Placental pericyte (primary cell): ENCODE results near the gene TAOK2. TPM values are rescaled to one million over a fixed set of nuclear protein-coding genes. Genes with fewer than 3 reads are reported as not detected.

Source experiments
- total RNA-seq: library from RNA; depleted of rRNA; stranded (reverse); fragments of >200 nt; gene quantifications from 2 replicates; pipeline ENCODE4 v1.2.3, GENCODE V29; 2012

The TAOK2 gene
- 47.7 and 86.2 TPM in 2 replicates for total RNA-seq

DNA sequence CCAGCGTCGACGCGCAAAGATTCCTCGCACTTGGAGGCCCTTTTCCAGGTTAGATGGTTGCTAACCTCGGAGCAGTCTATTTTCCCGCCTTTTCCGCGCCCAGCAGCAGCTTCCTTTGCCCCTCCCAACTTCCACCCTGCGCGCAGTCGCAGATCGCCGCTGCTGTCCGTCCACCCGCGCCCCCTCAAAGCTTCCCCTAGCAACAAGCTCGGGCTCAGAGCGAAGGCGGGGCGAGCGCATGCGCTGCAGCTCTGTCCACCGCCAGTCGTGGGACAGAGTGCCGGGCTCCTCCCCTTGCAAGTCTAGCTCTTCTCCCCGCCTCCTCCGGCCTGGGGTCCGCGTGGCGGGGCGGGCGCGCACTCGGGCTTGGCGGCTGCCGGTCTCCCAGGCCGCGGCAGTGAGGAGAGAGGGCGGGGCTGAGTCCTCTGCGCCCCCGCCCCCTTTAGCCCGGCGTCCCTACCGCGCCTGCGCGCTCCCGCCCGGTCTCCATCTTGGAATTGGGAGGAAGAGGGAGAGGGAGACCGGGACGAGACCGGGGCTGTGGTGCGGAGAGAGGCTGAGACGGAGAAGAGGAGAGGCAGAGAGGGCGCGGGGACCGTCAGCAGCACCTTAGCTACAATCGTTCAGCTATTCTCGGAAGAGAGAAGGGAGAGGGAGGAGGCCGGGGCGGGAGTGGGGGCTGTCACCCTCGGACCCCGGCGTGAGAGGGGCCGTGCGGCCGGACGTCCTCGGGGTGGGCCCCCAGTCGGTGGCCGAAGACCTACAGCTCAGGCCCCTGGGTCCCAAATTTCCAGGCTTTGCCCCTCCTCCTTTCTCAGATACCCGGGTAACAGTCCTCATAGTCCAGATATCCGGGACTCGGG lies at the start of gene TAOK2:
TSS of gene TAOK2 (plus strand) at position 485 of the 863 bp plus-strand sequence. CDS start 3,905 bp downstream, outside the sequence.

DNA sequence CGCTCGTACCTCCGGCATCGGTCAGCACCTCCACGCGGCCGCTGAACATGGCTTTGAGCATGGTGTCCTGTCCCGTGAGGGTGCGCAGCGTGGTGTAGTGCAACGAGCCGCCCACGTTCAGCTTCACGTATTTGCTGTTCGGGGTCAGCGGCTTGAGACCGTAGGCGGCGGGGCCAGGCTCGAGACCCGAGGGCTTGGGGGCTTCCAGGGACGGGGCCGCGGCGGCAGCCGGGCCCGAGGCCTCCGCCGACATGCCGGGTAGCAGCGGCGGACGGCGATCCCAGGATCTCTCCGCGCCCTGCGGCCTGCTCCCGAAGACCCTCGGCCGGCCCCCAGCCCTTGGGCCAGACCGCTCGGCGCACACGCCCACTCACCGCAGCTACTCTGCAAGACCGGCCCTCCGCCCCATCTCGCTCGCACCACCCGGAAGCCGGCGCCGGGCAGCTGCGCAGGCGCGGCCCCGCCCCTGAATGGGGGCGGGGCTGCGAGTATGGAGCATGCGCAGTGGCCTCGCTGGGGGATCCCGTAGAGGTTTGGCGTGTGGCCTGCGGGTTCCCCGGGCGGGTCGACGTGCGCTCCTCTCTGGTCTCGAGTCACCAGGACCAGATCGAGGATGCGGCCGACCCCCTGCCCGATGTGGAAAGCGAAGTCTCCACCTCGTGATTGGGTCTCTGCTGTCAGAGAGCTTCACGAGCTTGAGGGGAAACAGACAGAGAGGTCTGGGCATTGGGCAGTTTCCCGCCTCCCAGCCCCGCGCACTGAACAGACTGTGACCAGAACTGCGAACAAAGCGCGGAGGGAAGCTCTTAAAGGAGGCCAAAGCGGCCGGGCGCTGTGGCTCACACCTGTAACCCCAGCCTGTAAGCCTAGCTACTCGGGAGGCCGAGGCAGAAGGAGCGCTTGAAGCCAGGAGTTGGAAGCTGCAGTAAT lies 47.6 kb upstream of the TAOK2 start, which contains the start of gene KCTD13:
TSS of gene KCTD13 (minus strand) at position 446 of the 930 bp plus-strand sequence. CDS start at position 253, 193 bp downstream.

DNA sequence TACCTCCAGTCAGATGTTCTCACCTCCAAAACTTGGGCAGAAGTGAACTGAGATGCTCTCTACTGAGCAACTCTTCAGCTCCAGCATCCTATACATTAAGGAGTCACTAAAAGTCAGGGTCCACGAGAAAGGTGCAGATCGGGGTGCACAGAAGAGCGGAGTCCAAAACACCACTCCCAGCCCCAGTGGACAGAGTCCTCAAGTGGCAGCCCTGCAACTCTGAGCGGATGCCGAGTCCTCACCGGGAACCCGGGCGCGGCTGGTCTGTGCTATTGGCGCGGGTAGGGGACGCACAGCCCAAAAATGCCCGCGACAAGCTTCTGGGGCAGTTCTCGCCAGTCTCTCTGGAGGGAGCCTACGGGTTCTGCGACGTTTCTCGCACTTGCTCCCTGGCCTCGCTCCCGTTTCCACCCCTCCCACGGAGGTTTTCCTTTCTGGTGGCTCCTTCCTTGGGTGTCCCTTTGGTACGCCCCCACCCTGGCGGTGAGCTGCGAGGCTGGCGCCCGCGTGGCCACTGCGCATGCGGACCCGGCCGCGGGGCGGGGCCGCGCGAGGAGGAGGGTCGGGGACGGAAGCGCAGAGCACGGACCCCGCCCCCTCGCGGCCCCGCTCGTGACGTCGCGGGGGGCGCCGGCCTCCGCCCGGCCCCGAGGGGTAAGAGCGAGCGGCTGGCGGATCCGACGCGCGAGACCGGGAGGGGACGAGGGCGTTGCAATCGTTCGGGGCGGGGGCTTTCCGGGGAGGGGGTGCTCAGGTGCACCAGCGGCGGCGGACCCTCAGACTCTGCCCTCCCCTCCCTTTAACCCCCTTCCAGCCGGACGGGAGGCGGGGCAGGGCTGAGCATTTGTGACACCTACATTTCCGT lies 12.0 kb upstream of the TAOK2 start, which contains the start of gene TMEM219:
TSS of gene TMEM219 (plus strand) at position 601 of the 865 bp plus-strand sequence. CDS start 1,065 bp downstream, outside the sequence.

DNA sequence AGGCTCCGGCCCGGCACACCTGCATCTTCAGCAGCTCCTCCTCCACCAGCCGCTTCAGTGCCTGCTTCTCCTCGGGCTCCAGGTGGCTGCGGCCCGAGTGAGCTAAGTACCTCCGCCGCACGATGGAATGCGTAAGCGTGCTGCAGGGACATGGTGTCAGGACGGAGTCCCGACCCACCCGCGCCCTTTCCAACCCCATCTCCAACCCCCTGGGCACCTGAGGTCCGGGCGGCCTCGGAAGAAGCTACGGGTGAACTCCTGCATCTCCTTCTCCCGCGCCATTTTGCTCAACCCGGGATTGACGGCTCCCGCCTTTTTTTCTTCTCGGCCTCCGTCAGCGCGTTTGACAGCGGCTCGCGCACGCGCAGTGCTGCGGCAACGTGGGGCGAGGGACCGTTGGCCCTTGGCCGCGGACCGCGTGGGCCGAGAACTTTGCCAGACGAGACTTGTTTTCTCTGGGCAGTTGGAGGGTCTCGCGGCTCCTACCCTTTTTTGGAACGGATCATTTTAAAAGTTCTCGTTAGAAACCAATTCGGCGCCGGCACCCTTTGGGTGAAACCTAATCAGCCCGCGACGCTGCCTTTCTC lies 21.7 kb downstream of the TAOK2 start, which contains the start of gene HIRIP3:
TSS of gene HIRIP3 (minus strand) at position 294 of the 587 bp plus-strand sequence. CDS start at position 282, 12 bp downstream.

DNA sequence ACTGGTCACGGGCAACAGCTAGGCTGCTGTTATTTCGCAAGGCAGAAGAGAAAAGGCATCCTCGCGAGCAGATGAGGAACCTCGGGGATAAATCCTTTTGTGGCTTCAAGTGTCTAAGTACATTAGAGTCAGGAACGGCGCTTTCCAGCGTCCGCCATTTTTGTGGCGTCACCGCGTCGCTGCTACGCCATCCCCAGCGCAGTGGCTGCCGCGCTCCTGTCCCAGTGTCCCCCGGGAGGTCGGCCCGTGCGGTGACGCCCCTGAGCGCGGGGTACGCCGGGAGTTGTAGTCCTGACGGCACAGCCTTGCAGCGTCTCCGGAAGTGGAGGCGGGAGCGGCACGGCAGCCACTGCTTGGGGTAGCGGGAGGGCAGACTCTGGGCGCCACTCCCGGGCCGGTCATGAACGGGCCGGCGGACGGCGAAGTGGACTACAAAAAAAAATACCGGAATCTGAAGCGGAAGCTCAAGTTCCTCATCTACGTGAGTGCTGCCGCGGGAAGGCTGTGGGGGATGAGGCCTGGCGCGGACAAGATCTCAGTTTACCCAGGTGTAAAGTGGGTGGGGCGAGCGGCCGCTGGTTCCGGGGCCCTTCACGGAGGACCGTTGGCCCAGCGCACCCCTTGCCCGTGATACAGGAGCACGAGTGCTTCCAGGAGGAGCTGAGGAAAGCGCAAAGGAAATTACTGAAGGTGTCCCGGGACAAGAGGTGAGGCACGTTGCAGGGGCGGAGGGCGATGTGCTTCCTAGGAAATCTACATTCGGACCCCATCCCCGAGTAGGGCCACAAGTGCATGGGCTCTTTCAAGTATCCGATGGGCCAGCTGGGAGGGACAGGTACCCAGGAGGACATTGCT lies 22.5 kb downstream of the TAOK2 start, which contains the start of gene INO80E:
TSS of gene INO80E (plus strand) at position 331 of the 855 bp plus-strand sequence. CDS start at position 401, 70 bp downstream.

DNA sequence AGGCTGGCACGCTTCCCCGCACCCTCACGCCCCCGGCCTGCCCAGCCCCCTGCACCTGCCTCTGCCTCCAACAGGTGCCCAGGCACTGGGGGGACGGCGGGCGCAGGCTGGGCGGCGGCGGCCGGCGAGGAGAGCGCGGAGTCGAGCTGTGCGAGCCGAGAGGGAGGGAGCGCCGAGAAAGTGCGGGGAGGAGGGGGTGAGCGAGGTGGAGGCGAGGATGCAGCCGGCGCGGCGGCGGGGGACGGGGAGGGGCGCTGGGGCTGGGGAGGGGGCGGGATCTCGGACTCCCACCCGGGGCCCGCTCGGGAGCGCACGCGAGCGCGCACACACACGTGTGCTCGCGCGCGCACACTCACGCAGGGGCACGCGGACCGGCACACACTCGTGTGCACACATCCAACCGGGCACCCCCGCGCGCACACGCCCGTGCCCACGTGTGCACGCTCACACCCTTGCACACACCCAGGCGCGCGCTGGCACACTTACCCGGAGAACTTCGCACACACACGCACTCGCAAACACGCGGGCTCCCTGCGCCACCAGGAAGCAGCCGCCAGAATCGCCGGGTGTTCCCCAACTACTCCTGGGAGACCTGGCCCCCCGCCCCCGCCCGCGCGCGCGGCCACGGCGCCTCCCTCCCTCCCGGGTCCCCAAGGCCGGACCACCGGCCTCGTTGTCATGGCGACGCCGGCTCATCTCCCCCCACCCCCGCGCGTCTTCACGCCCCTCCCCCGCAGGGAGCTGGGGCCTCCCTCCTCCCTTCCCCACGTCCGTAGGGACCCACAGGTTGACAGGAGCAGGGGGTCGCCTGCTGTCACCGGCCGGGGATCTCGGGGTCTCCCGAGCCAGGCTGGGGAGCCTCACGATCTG lies 37.4 kb downstream of the TAOK2 start, which contains the start of gene DOC2A:
TSS of gene DOC2A (minus strand) at position 184 of the 870 bp plus-strand sequence. CDS start 805 bp downstream, outside the sequence.

DNA sequence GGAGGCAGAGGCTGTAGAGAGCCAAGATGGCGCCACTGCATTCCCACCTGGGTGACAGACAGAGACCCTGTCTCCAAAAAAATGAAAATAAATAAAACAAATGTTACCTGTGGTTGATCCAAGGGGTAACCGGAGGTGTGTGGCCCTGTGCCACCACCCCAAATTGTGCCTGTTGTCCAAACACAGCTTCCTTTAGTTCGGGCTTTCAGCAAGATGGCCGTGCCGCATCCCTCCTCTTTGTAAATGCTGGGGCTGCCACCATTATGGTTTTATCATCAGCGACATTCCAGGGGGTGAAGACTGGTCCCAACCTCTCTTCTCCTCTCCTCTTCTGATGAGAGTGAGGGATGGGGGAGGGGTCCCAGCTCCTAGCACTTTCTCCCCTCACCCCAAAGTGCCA lies 49.2 kb downstream of the TAOK2 start, which contains the start of gene C16orf92:
TSS of gene C16orf92 (plus strand) at position 312 of the 400 bp plus-strand sequence. CDS start 143 bp downstream, outside the sequence.

DNA sequence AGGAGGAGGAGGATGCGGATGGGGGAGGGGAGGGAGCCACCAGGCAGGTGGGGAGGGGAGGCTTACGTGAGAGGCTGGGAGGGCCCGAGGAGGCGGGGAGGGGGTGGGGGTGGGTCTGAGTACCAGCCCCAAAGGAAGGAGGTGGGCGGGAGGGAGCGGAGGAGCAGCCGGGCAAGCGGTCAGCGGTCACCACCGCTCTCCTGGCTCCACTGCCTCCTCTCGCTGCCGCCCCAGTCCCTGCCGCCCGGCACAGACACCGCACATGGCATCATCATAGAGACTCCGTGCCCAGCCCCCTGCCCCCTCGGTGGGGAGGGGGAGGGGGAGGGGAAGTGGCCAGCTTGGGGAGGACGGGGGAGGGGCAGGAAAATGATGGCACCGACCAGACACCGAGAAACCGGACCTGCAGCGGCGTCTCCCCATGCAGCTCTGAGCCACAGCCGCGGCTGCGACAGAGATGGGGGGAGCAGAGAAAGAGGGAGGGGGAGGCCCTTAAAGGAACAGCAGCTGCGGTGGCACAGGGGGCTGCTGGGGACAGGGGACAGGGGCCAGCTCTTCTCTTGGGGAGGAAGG lies 57.3 kb downstream of the TAOK2 start, which contains the start of gene TLCD3B:
TSS of gene TLCD3B (minus strand) at position 431 of the 573 bp plus-strand sequence. CDS start 744 bp downstream, outside the sequence.

Other genes starting within 250 kb of the TAOK2 start
- not detected in 2 replicates for gene C16orf54, start 227.9 kb upstream of the TAOK2 start, total RNA-seq
- gene ZG16, start 195.6 kb upstream of the TAOK2 start, total RNA-seq: not detected in 2 replicates
- gene KIF22, start 183.1 kb upstream of the TAOK2 start, total RNA-seq: 4.6 and 94.6 TPM in 2 replicates
- 176 and 280 TPM in 2 replicates for gene MAZ, start 167.3 kb upstream of the TAOK2 start, total RNA-seq
- gene PRRT2, start 161.7 kb upstream of the TAOK2 start, total RNA-seq: 0.44 and 3.6 TPM in 2 replicates
- gene PAGR1, start 157.7 kb upstream of the TAOK2 start, total RNA-seq: 24.1 and 33.4 TPM in 2 replicates
- gene MVP, start 153.4 kb upstream of the TAOK2 start, total RNA-seq: 159 and 453 TPM in 2 replicates
- gene CDIPT, start 110.6 kb upstream of the TAOK2 start, total RNA-seq: 89.6 and 117 TPM in 2 replicates
- gene SEZ6L2, start 74.3 kb upstream of the TAOK2 start, total RNA-seq: 7.3 and 17.7 TPM in 2 replicates
- 2.3 and 9.2 TPM in 2 replicates for gene ASPHD1, start 73.4 kb upstream of the TAOK2 start, total RNA-seq
- 13.1 and 20.5 TPM in 2 replicates for gene KCTD13, start 47.6 kb upstream of the TAOK2 start, total RNA-seq
- gene TMEM219, start 11.8 kb upstream of the TAOK2 start, total RNA-seq: 61.1 and 83.6 TPM in 2 replicates
- gene HIRIP3, start 21.7 kb downstream of the TAOK2 start, total RNA-seq: 6.8 and 12.6 TPM in 2 replicates
- gene INO80E, start 22.4 kb downstream of the TAOK2 start, total RNA-seq: 26.7 and 54.7 TPM in 2 replicates
- gene DOC2A, start 37.2 kb downstream of the TAOK2 start, total RNA-seq: 0.14 TPM in 1 of 2 replicates, not detected in the other
- not detected in 2 replicates for gene C16orf92, start 49.3 kb downstream of the TAOK2 start, total RNA-seq
- gene TLCD3B, start 57.4 kb downstream of the TAOK2 start, total RNA-seq: 0.43 TPM in 1 of 2 replicates, not detected in the other
- 891 and 1,194 TPM in 2 replicates for gene ALDOA, start 91.9 kb downstream of the TAOK2 start, total RNA-seq
- 265 and 320 TPM in 2 replicates for gene PPP4C, start 102.1 kb downstream of the TAOK2 start, total RNA-seq
- gene TBX6, start 118.1 kb downstream of the TAOK2 start, total RNA-seq: 0.14 TPM in 1 of 2 replicates, not detected in the other
- 6.3 and 20.6 TPM in 2 replicates for gene YPEL3, start 122.3 kb downstream of the TAOK2 start, total RNA-seq
- 0.66 and 1.7 TPM in 2 replicates for gene GDPD3, start 139.7 kb downstream of the TAOK2 start, total RNA-seq
- 39.7 and 43.8 TPM in 2 replicates for gene MAPK3, start 149.4 kb downstream of the TAOK2 start, total RNA-seq
- gene CORO1A, start 209.7 kb downstream of the TAOK2 start, total RNA-seq: 2.0 and 3.3 TPM in 2 replicates
- 111 and 157 TPM in 2 replicates for gene BOLA2B, start 219.8 kb downstream of the TAOK2 start, total RNA-seq
- gene SLX1A, start 220.0 kb downstream of the TAOK2 start, total RNA-seq: 36.4 and 42.2 TPM in 2 replicates
- gene SULT1A3, start 225.4 kb downstream of the TAOK2 start, total RNA-seq: 2.8 and 4.9 TPM in 2 replicates